Measurements from ENCODE around the gene NR4A1. TPM values are rescaled to one million over a fixed set of nuclear protein-coding genes. Genes with fewer than 3 reads are reported as not detected.

NR4A1 gene
- total RNA-seq, 1 experiment from 2014 or later: 90.7 TPM

- no peaks in the 10 kb centered on the region for H3K79me2 ChIP-seq (ENCODE audit: low read length)
- CTCF ChIA-PET: no interaction called here
- H3F3A ChIP-seq (ENCODE audit: low read length, unreplicated experiment): no peaks in the 10 kb centered on the region
- H3K4me3 ChIP-seq (ENCODE audit: low read length): no peak overlapping the region
- H3K9me2 ChIP-seq (replicated peaks; ENCODE audit: low read length): no peaks in the 10 kb centered on the region
- intact Hi-C loops (cut with micrococcal nuclease): no loop called here
- H3K4me1 ChIP-seq (ENCODE audit: insufficient read depth, low read length): no peaks in the 10 kb centered on the region
- H3K36me3 ChIP-seq (ENCODE audit: low read depth, low read length): no peaks in the 10 kb centered on the region
- no TSS peak for BruUV-seq (replicated peaks)
- DNase-seq: no peak
- POLR2A ChIA-PET (ENCODE audit: unreplicated experiment): no interaction called here
- no peak overlapping the region for H3K4me2 ChIP-seq (ENCODE audit: low read length)
- H2AFZ ChIP-seq (ENCODE audit: low read length): no peak overlapping the region
- H3K9ac ChIP-seq (ENCODE audit: low read length): no peak overlapping the region
- TF ChIP-seq EZH2phosphoT487 (IDR thresholded peaks at IDR 0.05; ENCODE audit: borderline replicate concordance, low read length): no peak
- TF ChIP-seq CTCF (conservative IDR thresholded peaks at IDR 0.05; ENCODE audit: low read depth, low read length): no peak
- no peak for TF ChIP-seq EZH2 (IDR thresholded peaks at IDR 0.05; ENCODE audit: low read length, unreplicated experiment)
- H3K27ac ChIP-seq (ENCODE audit: low read length): no peak overlapping the region
- H3K9me3 ChIP-seq (ENCODE audit: low read length): no peaks in the 10 kb centered on the region
- no peaks in the 10 kb centered on the region for H3K27me3 ChIP-seq (ENCODE audit: low read length)
- H4K20me1 ChIP-seq (ENCODE audit: low read length): no peaks in the 10 kb centered on the region
- ATAC-seq: no peak
Measured at GRCh38 chr12:52007158-52007921, 43.9 kb upstream of the NR4A1 start.

- Histone ChIP-seq H3K4me2 (ENCODE audit: low read length) (no peak overlapping the region), H3K27ac (ENCODE audit: low read length) (no peak overlapping the region), H4K20me1 (ENCODE audit: low read length) (no peaks in the 10 kb centered on the region), H3K9me3 (ENCODE audit: low read length) (no peaks in the 10 kb centered on the region), H3K4me3 (ENCODE audit: low read length) (no peak overlapping the region), H3K9me2 (replicated peaks; ENCODE audit: low read length) (no peaks in the 10 kb centered on the region), H3K79me2 (ENCODE audit: low read length) (no peaks in the 10 kb centered on the region), H2AFZ (ENCODE audit: low read length) (no peak overlapping the region), H3K27me3 (ENCODE audit: low read length) (no peaks in the 10 kb centered on the region), H3K36me3 (ENCODE audit: low read depth, low read length) (no peaks in the 10 kb centered on the region), H3K9ac (ENCODE audit: low read length) (no peak overlapping the region), H3K4me1 (ENCODE audit: insufficient read depth, low read length) (no peaks in the 10 kb centered on the region), H3F3A (ENCODE audit: low read length, unreplicated experiment) (no peaks in the 10 kb centered on the region)
- DNase-seq: no peak
- ChIA-PET CTCF (no interaction called here), POLR2A (ENCODE audit: unreplicated experiment) (no interaction called here)
- no peak for ATAC-seq
- intact Hi-C loops (cut with micrococcal nuclease): no loop called here
- no TSS peak for BruUV-seq (replicated peaks)
- TF ChIP-seq EZH2phosphoT487 (IDR thresholded peaks at IDR 0.05; ENCODE audit: borderline replicate concordance, low read length) (no peak), EZH2 (IDR thresholded peaks at IDR 0.05; ENCODE audit: low read length, unreplicated experiment) (no peak), CTCF (conservative IDR thresholded peaks at IDR 0.05; ENCODE audit: low read depth, low read length) (no peak)
Measured at GRCh38 chr12:52007982-52008510, 43.2 kb upstream of the NR4A1 start.

GRCh38 chr12:52009081-52009751 is 42.0 kb upstream of the NR4A1 start:
- no peaks in the 10 kb centered on the region for H3K79me2 ChIP-seq (ENCODE audit: low read length)
- DNase-seq: no peak
- H3K36me3 ChIP-seq (ENCODE audit: low read depth, low read length): no peaks in the 10 kb centered on the region
- no peak for ATAC-seq
- TF ChIP-seq EZH2phosphoT487 (IDR thresholded peaks at IDR 0.05; ENCODE audit: borderline replicate concordance, low read length): no peak
- no peak for TF ChIP-seq EZH2 (IDR thresholded peaks at IDR 0.05; ENCODE audit: low read length, unreplicated experiment)
- no peak for TF ChIP-seq CTCF (conservative IDR thresholded peaks at IDR 0.05; ENCODE audit: low read depth, low read length)
- POLR2A ChIA-PET (ENCODE audit: unreplicated experiment): no interaction called here
- CTCF ChIA-PET: no interaction called here
- intact Hi-C loops (cut with micrococcal nuclease): no loop called here
- H3K4me1 ChIP-seq (ENCODE audit: insufficient read depth, low read length): no peaks in the 10 kb centered on the region
- no peak overlapping the region for H3K4me2 ChIP-seq (ENCODE audit: low read length)
- BruUV-seq (replicated peaks): no TSS peak
- H3K9me2 ChIP-seq (replicated peaks; ENCODE audit: low read length): no peaks in the 10 kb centered on the region
- H3K27ac ChIP-seq (ENCODE audit: low read length): no peak overlapping the region
- H3K9me3 ChIP-seq (ENCODE audit: low read length): no peaks in the 10 kb centered on the region
- no peak overlapping the region for H3K4me3 ChIP-seq (ENCODE audit: low read length)
- H4K20me1 ChIP-seq (ENCODE audit: low read length): no peaks in the 10 kb centered on the region
- no peak overlapping the region for H2AFZ ChIP-seq (ENCODE audit: low read length)
- no peaks in the 10 kb centered on the region for H3F3A ChIP-seq (ENCODE audit: low read length, unreplicated experiment)
- no peak overlapping the region for H3K9ac ChIP-seq (ENCODE audit: low read length)
- no peaks in the 10 kb centered on the region for H3K27me3 ChIP-seq (ENCODE audit: low read length)
